Measurements from ENCODE around the gene ZPBP.
A peak's percentile ranks its signal among the peaks of the same experiment; 100 is the strongest.

DNA sequence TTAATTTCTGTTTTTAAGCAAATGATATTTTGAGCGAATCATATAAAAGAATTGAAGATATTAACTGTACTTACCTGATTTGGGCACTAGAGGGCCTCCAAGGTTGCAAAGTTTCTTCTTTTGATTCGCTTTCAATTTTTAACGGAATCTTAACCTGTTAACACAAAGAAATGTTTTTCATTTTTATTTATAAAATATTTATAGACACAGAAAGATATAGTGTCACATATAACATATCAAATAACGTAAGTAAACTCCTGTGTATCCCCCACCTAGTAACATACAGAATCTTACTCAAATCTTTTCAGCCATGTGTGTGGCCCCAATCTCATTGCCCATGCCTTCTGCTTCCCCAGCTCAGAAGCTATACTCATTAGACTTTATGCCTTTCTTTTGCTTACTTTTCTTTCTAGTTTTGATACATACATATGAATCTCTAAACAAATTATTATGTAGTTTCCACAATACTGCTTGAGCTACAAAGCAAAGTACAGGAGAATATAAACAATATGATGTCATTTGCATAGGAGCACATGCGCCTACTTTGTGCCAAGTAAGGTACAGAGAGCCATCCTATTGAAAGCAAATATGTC, 49.5 kb upstream of the ZPBP start:
- TF ChIP-seq POLR2A (IDR thresholded peaks at IDR 0.05) (no peak), CTCF (IDR thresholded peaks at IDR 0.05 in 8 of 11, conservative IDR thresholded peaks at IDR 0.05 in 3 of 11) (peak; percentile 45 to 74 (median 65))
